MM.1S (cell line): ENCODE results near the gene ENTREP3.

ENCODE experiments used
- DNase-seq: peaks from one replicate; pipeline ENCODE4 v3.0.0-alpha.2; 2015
- H2AFZ ChIP-seq: fragments of 300-600 bp; sonication (generic); 2 replicates; pipeline ENCODE4 v1.6.0; 2016; ENCODE audit warnings: antibody characterized with exemption, low read length
- H3F3A ChIP-seq: fragments of 300-600 bp; sonication (generic); 2 replicates; pipeline ENCODE4 v1.6.1; 2016; ENCODE audit warnings: mild to moderate bottlenecking, antibody characterized with exemption, low read length, moderate library complexity, mixed read lengths; ENCODE audit not compliant: insufficient read depth
- H3K27ac ChIP-seq: fragments of 300-600 bp; sonication (generic); 2 replicates; pipeline ENCODE4 v1.5.1; 2016; ENCODE audit warnings: mild to moderate bottlenecking, low read length
- H3K27me3 ChIP-seq: fragments of 300-600 bp; sonication (generic); replicated peaks from 2 replicates; pipeline ENCODE4 v1.6.0; 2016; ENCODE audit warnings: low read length; ENCODE audit not compliant: insufficient read depth
- H3K36me3 ChIP-seq: fragments of 300-600 bp; sonication (generic); replicated peaks from 2 replicates; pipeline ENCODE4 v1.6.1; 2016; ENCODE audit warnings: mild to moderate bottlenecking, low read length, mixed read lengths; ENCODE audit not compliant: insufficient read depth
- H3K4me1 ChIP-seq: fragments of 300-600 bp; sonication (generic); 2 replicates; pipeline ENCODE4 v1.6.1; 2016; ENCODE audit warnings: low read length, mixed read lengths
- H3K4me2 ChIP-seq: fragments of 300-600 bp; sonication (generic); 2 replicates; pipeline ENCODE4 v1.6.0; 2016; ENCODE audit warnings: low read depth, low read length
- H3K4me3 ChIP-seq: fragments of 300-600 bp; sonication (generic); 2 replicates; pipeline ENCODE4 v1.5.1; 2016; ENCODE audit warnings: low read length, mixed read lengths
- H3K79me2 ChIP-seq: fragments of 300-600 bp; sonication (generic); 2 replicates; pipeline ENCODE4 v1.6.1; 2016; ENCODE audit warnings: mixed run types, low read length, mixed read lengths
- H3K9ac ChIP-seq: fragments of 300-600 bp; sonication (generic); 2 replicates; pipeline ENCODE4 v1.6.1; 2016; ENCODE audit warnings: low read length, mixed read lengths
- H3K9me2 ChIP-seq: fragments of 300-600 bp; sonication (generic); replicated peaks from 2 replicates; pipeline ENCODE4 v1.6.1; 2016; ENCODE audit warnings: mild to moderate bottlenecking, low read length, mixed read lengths; ENCODE audit not compliant: insufficient read depth
- H3K9me3 ChIP-seq: fragments of 300-600 bp; sonication (generic); replicated peaks from 2 replicates; pipeline ENCODE4 v1.6.1; 2016; ENCODE audit warnings: mild to moderate bottlenecking, low read length, mixed read lengths; ENCODE audit not compliant: insufficient read depth
- H4K20me1 ChIP-seq: fragments of 300-600 bp; sonication (generic); 2 replicates; pipeline ENCODE4 v1.6.1; 2016; ENCODE audit warnings: mild to moderate bottlenecking, low read length, moderate library complexity, mixed read lengths; ENCODE audit not compliant: insufficient read depth
- CTCF ChIP-seq: fragments of 300-600 bp; sonication (generic); IDR thresholded peaks from 2 replicates; pipeline ENCODE4 v1.5.1; 2016; ENCODE audit warnings: antibody characterized with exemption, low read length, mixed read lengths
- EZH2 ChIP-seq: fragments of 300-600 bp; sonication (generic); optimal IDR thresholded peaks from 2 replicates; pipeline ENCODE3; 2017; ENCODE audit warnings: low read depth, mild to moderate bottlenecking, antibody characterized with exemption, low read length, mixed read lengths
- EZH2phosphoT487 ChIP-seq: fragments of 300-600 bp; sonication (generic); IDR thresholded peaks from 2 replicates; pipeline ENCODE4 v1.6.1; 2018; ENCODE audit warnings: antibody characterized with exemption, low read length

ENTREP3 gene

GRCh38 chr1:155269381-155269780, 14.1 kb upstream of the ENTREP3 start:
- no peaks in the 10 kb centered on the region for H4K20me1 ChIP-seq

GRCh38 chr1:155268630-155269029, 13.3 kb upstream of the ENTREP3 start:
- Histone ChIP-seq H3K9ac (no peak overlapping the region), H2AFZ (no peak overlapping the region), H3K9me2 (no peaks in the 10 kb centered on the region), H4K20me1 (no peaks in the 10 kb centered on the region), H3F3A (peaks cover 30% of the 10 kb centered on the region), H3K9me3 (no peaks in the 10 kb centered on the region), H3K27ac (no peak overlapping the region), H3K4me1 (peaks cover 2% of the 10 kb centered on the region), H3K4me3 (no peak overlapping the region), H3K36me3 (peaks cover 44% of the 10 kb centered on the region), H3K79me2 (peaks cover 50% of the 10 kb centered on the region), H3K27me3 (no peaks in the 10 kb centered on the region), H3K4me2 (no peak overlapping the region)
- no peak for DNase-seq
- TF ChIP-seq CTCF (no peak), EZH2 (no peak), EZH2phosphoT487 (no peak)

More at GRCh38 chr1:155269381-155269780, 14.1 kb upstream of the ENTREP3 start:
- TF ChIP-seq EZH2 (no peak), EZH2phosphoT487 (no peak), CTCF (no peak)
- Histone ChIP-seq H3K27ac (no peak overlapping the region), H3K9ac (no peak overlapping the region), H3K4me3 (no peak overlapping the region), H3K9me3 (no peaks in the 10 kb centered on the region), H3K79me2 (peaks cover 53% of the 10 kb centered on the region), H3F3A (peaks cover 26% of the 10 kb centered on the region), H3K4me1 (peaks cover 4% of the 10 kb centered on the region), H2AFZ (no peak overlapping the region), H3K9me2 (no peaks in the 10 kb centered on the region), H3K27me3 (no peaks in the 10 kb centered on the region), H3K4me2 (no peak overlapping the region), H3K36me3 (peaks cover 44% of the 10 kb centered on the region)
- no peak for DNase-seq

GRCh38 chr1:155267373-155267772, 12.1 kb upstream of the ENTREP3 start:
- Histone ChIP-seq H3K79me2 (peaks cover 40% of the 10 kb centered on the region), H3K36me3 (peaks cover 44% of the 10 kb centered on the region), H3K4me1 (peaks cover 7% of the 10 kb centered on the region; the same call in 1 of the 2 replicates), H3K9ac (no peak overlapping the region), H3K4me3 (no peak overlapping the region), H3F3A (peaks cover 35% of the 10 kb centered on the region), H3K9me2 (no peaks in the 10 kb centered on the region), H3K4me2 (no peak overlapping the region), H3K27ac (no peak overlapping the region), H2AFZ (no peak overlapping the region), H3K9me3 (no peaks in the 10 kb centered on the region), H3K27me3 (no peaks in the 10 kb centered on the region), H4K20me1 (no peaks in the 10 kb centered on the region)
- no peak for DNase-seq
- TF ChIP-seq EZH2phosphoT487 = no peak
- no peak for TF ChIP-seq CTCF
- TF ChIP-seq EZH2 = no peak
